Activated T-cell treated with anti-CD3 and anti-CD28 coated beads for 48 hours (primary cell): Measurements from ENCODE around the gene LUC7L3.
"Not testable (repeated sequence)": the region's sequence is repeated elsewhere in the genome, so short reads cannot be mapped to it uniquely, and the experiment has no call there.

Experiments used
- DNase-seq: peaks from one replicate; pipeline ENCODE4 v3.0.0-alpha.2; 2020; ENCODE audit warnings: low read depth

LUC7L3 gene

GRCh38 chr17:50719144-50719923 is at the start of gene LUC7L3:
Gene LUC7L3 (plus strand): TSS chr17:50719603. CDS start chr17:50719733, 130 bp downstream.
- DNase-seq: peak; percentile 95

GRCh38 chr17:50672071-50672470 is 47.3 kb upstream of the LUC7L3 start:
- DNase-seq: no peak

- DNase-seq: no peak
These were observed 46.4 kb upstream of the LUC7L3 start for GRCh38 chr17:50672831-50673551.

GRCh38 chr17:50675190-50675589 is 44.2 kb upstream of the LUC7L3 start:
- no peak for DNase-seq

GRCh38 chr17:50675627-50676026 is 43.8 kb upstream of the LUC7L3 start:
- no peak for DNase-seq

GRCh38 chr17:50676065-50676975 is 43.1 kb upstream of the LUC7L3 start:
- DNase-seq: no peak

- no peak for DNase-seq
These were observed 41.5 kb upstream of the LUC7L3 start for GRCh38 chr17:50677851-50678375.

- no peak for DNase-seq
These were observed 40.3 kb upstream of the LUC7L3 start for GRCh38 chr17:50679008-50679544.

GRCh38 chr17:50680126-50680525 is 39.3 kb upstream of the LUC7L3 start:
- no peak for DNase-seq

- DNase-seq: not testable (repeated sequence)
These were observed 38.7 kb upstream of the LUC7L3 start for GRCh38 chr17:50680543-50681262.

GRCh38 chr17:50681263-50682200 is 37.9 kb upstream of the LUC7L3 start:
- no peak for DNase-seq

GRCh38 chr17:50682441-50682840 is 37.0 kb upstream of the LUC7L3 start:
- no peak for DNase-seq

GRCh38 chr17:50682938-50683337 is 36.5 kb upstream of the LUC7L3 start:
- no peak for DNase-seq

- DNase-seq: no peak
These were observed 35.7 kb upstream of the LUC7L3 start for GRCh38 chr17:50683434-50684287.

GRCh38 chr17:50684288-50684611 is 35.2 kb upstream of the LUC7L3 start:
- no peak for DNase-seq

- no peak for DNase-seq
These were observed 34.6 kb upstream of the LUC7L3 start for GRCh38 chr17:50684612-50685333.

GRCh38 chr17:50685334-50685665 is 34.1 kb upstream of the LUC7L3 start:
- DNase-seq: no peak

- DNase-seq: no peak
These were observed 33.5 kb upstream of the LUC7L3 start for GRCh38 chr17:50685691-50686493.
